GM12878 (cell line): ENCODE results near the gene ARHGDIG. TPM values are rescaled to one million over a fixed set of nuclear protein-coding genes. Genes with fewer than 3 reads are reported as not detected.

ENCODE experiments used
- ATAC-seq: fragments of 200-7000 bp; cut with Tn5 transposase; 3 replicates; pipeline ENCODE4 v1.9.1; 2020; ENCODE audit warnings: mild to moderate bottlenecking, moderate library complexity
- BruUV-seq: library from RNA; stranded (reverse); fragments of 400-500 nt; replicated peaks from 2 replicates; lab custom pipeline; 2021; lab: Mats Ljungman, UMichigan
- CTCF ChIA-PET: fragments of 300-600 bp; sonication (Branson Sonifier 250); formaldehyde crosslinking; extraction: SDS; loops from one replicate; lab custom pipeline; 2021; ENCODE audit warnings: inconsistent platforms; lab: Yijun Ruan, JAX
- POLR2A ChIA-PET: fragments of 350-600 bp; formaldehyde crosslinking; extraction: SDS; loops from one replicate; lab custom pipeline; 2021; ENCODE audit warnings: inconsistent platforms; lab: Charles Lee
- RAD21 ChIA-PET: fragments of 300-600 bp; sonication (Branson Sonifier 250); formaldehyde crosslinking; loops from one replicate; lab custom pipeline; 2023; ENCODE audit warnings: antibody characterized with exemption; ENCODE audit not compliant: unreplicated experiment; lab: Charles Lee
- SMC1A ChIA-PET: fragments of 300-600 bp; sonication (Branson Sonifier 250); formaldehyde crosslinking; loops from one replicate; lab custom pipeline; 2023; ENCODE audit not compliant: unreplicated experiment, uncharacterized antibody; lab: Charles Lee
- DNase-seq: peaks from one replicate; pipeline ENCODE4 v3.0.0-alpha.2; 2011; ENCODE audit warnings: low read depth, low spot score
- FAIRE-seq: peaks from 3 replicates; lab custom pipeline; 2011; peaks lifted over from hg19 to GRCh38; lab: Jason Lieb, UNC
- H2AFZ ChIP-seq: 2 replicates; pipeline ENCODE4 v1.6.0; 2011; ENCODE audit warnings: low read depth, low read length, control low read depth; ENCODE audit not compliant: control insufficient read depth
- H3K27ac ChIP-seq: 2 replicates; pipeline ENCODE4 v1.5.1; 2011; ENCODE audit warnings: control low read depth; ENCODE audit not compliant: control insufficient read depth, insufficient read depth
- H3K27me3 ChIP-seq, 2 experiments: replicated peaks in 1 of 2; 2 replicates each; pipeline versions ENCODE4 v1.6.0 to v1.6.1; 2011; ENCODE audit warnings: low read length in 1 of 2; ENCODE audit not compliant: control insufficient read depth in 2 of 2, insufficient read depth in 2 of 2
- H3K36me3 ChIP-seq, 2 experiments: 2 replicates each; pipeline ENCODE4 v1.5.1; 2011; ENCODE audit warnings: low read length in 1 of 2; ENCODE audit not compliant: control insufficient read depth in 2 of 2, insufficient read depth in 2 of 2
- H3K4me1 ChIP-seq: 2 replicates; pipeline ENCODE4 v1.6.1; 2011; ENCODE audit warnings: mild to moderate bottlenecking, low read length, moderate library complexity, mixed read lengths; ENCODE audit not compliant: control insufficient read depth, insufficient read depth
- H3K4me2 ChIP-seq: 2 replicates; pipeline ENCODE4 v1.6.0; 2011; ENCODE audit warnings: control low read depth; ENCODE audit not compliant: control insufficient read depth, insufficient read depth
- H3K4me3 ChIP-seq: fragments of 200-600 bp; sonication (generic); 2 replicates; pipeline ENCODE4 v1.5.1; 2016
- H3K79me2 ChIP-seq: 2 replicates; pipeline ENCODE4 v1.6.0; 2011; ENCODE audit warnings: low read length; ENCODE audit not compliant: control insufficient read depth, insufficient read depth
- H3K9ac ChIP-seq: 2 replicates; pipeline ENCODE4 v1.8.0; 2011; ENCODE audit warnings: low read length, control low read depth, mixed read lengths; ENCODE audit not compliant: control insufficient read depth, insufficient read depth
- H3K9me3 ChIP-seq: replicated peaks from 3 replicates; pipeline ENCODE4 v1.5.1; 2011; ENCODE audit warnings: mild to moderate bottlenecking, low read length; ENCODE audit not compliant: control insufficient read depth, insufficient read depth
- H4K20me1 ChIP-seq: 2 replicates; pipeline ENCODE4 v1.6.0; 2011; ENCODE audit not compliant: control insufficient read depth, insufficient read depth
- IKZF1 ChIP-seq: fragments of 450-650 bp; conservative IDR thresholded peaks from 2 replicates; pipeline ENCODE4 v1.6.1; 2017; ENCODE audit warnings: antibody characterized with exemption, mild to moderate bottlenecking
- JUNB ChIP-seq: IDR thresholded peaks from 2 replicates; pipeline ENCODE4 v1.6.1; 2016; ENCODE audit warnings: antibody characterized with exemption, mild to moderate bottlenecking
- MTA2 ChIP-seq: fragments of 450-650 bp; IDR thresholded peaks from 2 replicates; pipeline ENCODE4 v1.6.1; 2016; ENCODE audit warnings: low read depth, mild to moderate bottlenecking, moderate library complexity
- MYC ChIP-seq: IDR thresholded peaks from 2 replicates; pipeline ENCODE4 v1.6.1; 2011; ENCODE audit warnings: mild to moderate bottlenecking, low read length, moderate library complexity, inconsistent platforms; ENCODE audit not compliant: insufficient read depth, insufficient replicate concordance, insufficient read length, severe bottlenecking
- RCOR1 ChIP-seq: conservative IDR thresholded peaks from 2 replicates; pipeline ENCODE4 v1.6.1; 2012; ENCODE audit warnings: low read depth, low read length, improper control_type of control experiment
- SKIL ChIP-seq: fragments of 450-650 bp; IDR thresholded peaks from 2 replicates; pipeline ENCODE4 v1.6.1; 2017; ENCODE audit warnings: mild to moderate bottlenecking, low read depth, inconsistent platforms; ENCODE audit not compliant: poor library complexity, severe bottlenecking
- STAT1 ChIP-seq: fragments of 450-650 bp; conservative IDR thresholded peaks from 2 replicates; pipeline ENCODE4 v1.6.1; 2014; ENCODE audit warnings: antibody characterized with exemption, mild to moderate bottlenecking
- TCF3 ChIP-seq: IDR thresholded peaks from 2 replicates; pipeline ENCODE4 v1.6.1; 2012; ENCODE audit warnings: low read depth, mild to moderate bottlenecking, low read length, borderline replicate concordance; ENCODE audit not compliant: insufficient read depth
- YBX1 ChIP-seq: fragments of 450-650 bp; IDR thresholded peaks from 2 replicates; pipeline ENCODE4 v1.6.1; 2016; ENCODE audit warnings: antibody characterized with exemption
- WGBS: methylation state at CpG from one replicate; pipeline ENCODE4 v1.1.6; 2016; ENCODE audit warnings: low lambda C conversion rate; ENCODE audit not compliant: insufficient replicate concordance, insufficient coverage; ENCODE audit errors: missing lambda C conversion rate; 5-methylcytosine and 5-hydroxymethylcytosine counted together
- in situ Hi-C: fragments of 300-500 bp; cut with MboI; formaldehyde crosslinking; loops from 9 replicates; pipeline ENCODE4 v1.14.3; 2018; ENCODE audit warnings: mixed read lengths
- intact Hi-C: fragments of 100-400 bp; cut with micrococcal nuclease; formaldehyde crosslinking; loops from one replicate; pipeline ENCODE4 v1.14.2; 2022; ENCODE audit not compliant: unreplicated experiment
- polyA plus RNA-seq, 11 experiments: library from polyadenylated mRNA; depleted of rRNA in 4 of 11; unstranded in 6 of 11; stranded (reverse) in 5 of 11; fragments of >200 nt; fragmentation: Nextera tagmentation in 4 of 11; fragmentation: Illumina TruSeq in 1 of 11; extraction: Ambion mirVana in 4 of 11; extraction: Trizol in 1 of 11; gene quantifications; 1 replicate in 1 of 11; 2 replicates in 10 of 11; pipeline versions ENCODE4 v1.2.1 to v1.2.3, GENCODE V29; 2011 to 2016; ENCODE audit warnings: inconsistent platforms in 2 of 11, missing spikeins in 2 of 11, low read depth in 1 of 11
- total RNA-seq, 4 experiments: library from RNA; depleted of rRNA in 3 of 4; stranded (reverse); fragments of >200 nt in 3 of 4; fragmentation: Illumina TruSeq in 1 of 4; extraction: Trizol in 1 of 4; gene quantifications; 2 replicates each; pipeline versions ENCODE4 v1.2.1 to v1.2.3, GENCODE V29; 2013 to 2021

Gene ARHGDIG
- total and polyA plus RNA-seq, 10 of the 15 experiments (the other 5 are each of a cell fraction or from before 2014, with no cell fraction given) = not detected

GRCh38 chr16:296276-296675 lies 15.9 kb downstream of the ARHGDIG start:
- H3K79me2 ChIP-seq = no peaks in the 10 kb centered on the region
- H3K9ac ChIP-seq = no peak overlapping the region
- H2AFZ ChIP-seq = no peak overlapping the region
- TF ChIP-seq RCOR1 = no peak
- no peak for TF ChIP-seq MYC
- no peak for TF ChIP-seq IKZF1
- no peak for TF ChIP-seq MTA2
- no peak for TF ChIP-seq SKIL
- no peak for TF ChIP-seq JUNB
- TF ChIP-seq TCF3 = no peak
- TF ChIP-seq STAT1 = no peak
- TF ChIP-seq YBX1 = no peak
- ChIA-PET SMC1A (no interaction called here), POLR2A (no interaction called here), CTCF (no interaction called here), RAD21 (no interaction called here)
- in situ Hi-C loops (no loop called here), intact Hi-C loops (no loop called here)
- FAIRE-seq (no peak), DNase-seq (no peak), ATAC-seq (no peak)
- H4K20me1 ChIP-seq = no peaks in the 10 kb centered on the region
- no peak overlapping the region for H3K27ac ChIP-seq
- BruUV-seq = no TSS peak
- peaks cover 0 to under 1% of the 10 kb centered on the region in 2 experiments; a peak in 2 of 4 replicates for H3K36me3 ChIP-seq
- H3K27me3 ChIP-seq = no peaks in the 10 kb centered on the region
- no peaks in the 10 kb centered on the region for H3K9me3 ChIP-seq
- no peak overlapping the region for H3K4me3 ChIP-seq
- over 99% methylated on average over 13 of the region's 14 CpGs for WGBS
- H3K4me2 ChIP-seq = no peak overlapping the region
- H3K4me1 ChIP-seq = no peaks in the 10 kb centered on the region
